ENCODE measurements around the gene ITFG1.
"Not testable (repeated sequence)": the region's sequence is repeated elsewhere in the genome, so short reads cannot be mapped to it uniquely, and the experiment has no call there.

The ITFG1 gene

GRCh38 chr16:47160422-47160821 lies 300.4 kb downstream of the ITFG1 start:
- no peaks in the 10 kb centered on the region for H3K9me3 ChIP-seq (ENCODE audit: control insufficient read depth, insufficient read depth, low read length)
- no peaks in the 10 kb centered on the region for H3K36me3 ChIP-seq (ENCODE audit: control insufficient read depth, insufficient read depth, low read length)
- no peak overlapping the region for H3K4me3 ChIP-seq (ENCODE audit: low read depth, low read length)
- H3K27me3 ChIP-seq (ENCODE audit: control insufficient read depth, insufficient read depth, low read length): no peaks in the 10 kb centered on the region
- H3K4me1 ChIP-seq (ENCODE audit: control insufficient read depth, insufficient read depth, low read length): no peaks in the 10 kb centered on the region
- no peak overlapping the region for H3K9ac ChIP-seq (ENCODE audit: low read depth, low read length)

DNA sequence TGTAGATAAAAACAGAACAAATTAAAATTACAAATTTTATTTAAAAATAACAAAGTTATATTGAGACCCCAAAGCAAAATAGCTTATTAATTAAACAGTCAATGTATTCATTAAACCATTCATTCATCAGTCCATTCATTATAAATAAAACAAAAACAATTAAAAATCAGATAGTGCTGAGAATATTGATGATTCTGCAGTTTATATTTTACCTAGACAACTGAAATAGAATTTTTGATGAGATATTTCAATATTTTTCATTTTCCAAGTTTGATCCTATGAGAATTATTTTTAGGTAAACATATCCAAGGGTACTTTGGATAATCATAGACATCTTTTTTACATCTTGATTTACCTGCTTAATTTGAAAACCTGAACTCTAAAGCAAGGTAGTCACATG lies 301.9 kb downstream of the ITFG1 start:
- Histone ChIP-seq H3K27me3 (ENCODE audit: control insufficient read depth, insufficient read depth, low read length) (no peaks in the 10 kb centered on the region), H3K36me3 (ENCODE audit: control insufficient read depth, insufficient read depth, low read length) (no peaks in the 10 kb centered on the region), H3K4me1 (ENCODE audit: control insufficient read depth, insufficient read depth, low read length) (no peaks in the 10 kb centered on the region), H3K9ac (ENCODE audit: low read depth, low read length) (no peak overlapping the region), H3K4me3 (ENCODE audit: low read depth, low read length) (no peak overlapping the region), H3K9me3 (ENCODE audit: control insufficient read depth, insufficient read depth, low read length) (no peaks in the 10 kb centered on the region)

GRCh38 chr16:47156680-47157215 lies 304.1 kb downstream of the ITFG1 start:
- Histone ChIP-seq H3K9ac (ENCODE audit: low read depth, low read length) (no peak overlapping the region), H3K9me3 (ENCODE audit: control insufficient read depth, insufficient read depth, low read length) (peaks cover 4% of the 10 kb centered on the region), H3K27me3 (ENCODE audit: control insufficient read depth, insufficient read depth, low read length) (no peaks in the 10 kb centered on the region), H3K36me3 (ENCODE audit: control insufficient read depth, insufficient read depth, low read length) (no peaks in the 10 kb centered on the region), H3K4me3 (ENCODE audit: low read depth, low read length) (no peak overlapping the region), H3K4me1 (ENCODE audit: control insufficient read depth, insufficient read depth, low read length) (no peaks in the 10 kb centered on the region)

DNA sequence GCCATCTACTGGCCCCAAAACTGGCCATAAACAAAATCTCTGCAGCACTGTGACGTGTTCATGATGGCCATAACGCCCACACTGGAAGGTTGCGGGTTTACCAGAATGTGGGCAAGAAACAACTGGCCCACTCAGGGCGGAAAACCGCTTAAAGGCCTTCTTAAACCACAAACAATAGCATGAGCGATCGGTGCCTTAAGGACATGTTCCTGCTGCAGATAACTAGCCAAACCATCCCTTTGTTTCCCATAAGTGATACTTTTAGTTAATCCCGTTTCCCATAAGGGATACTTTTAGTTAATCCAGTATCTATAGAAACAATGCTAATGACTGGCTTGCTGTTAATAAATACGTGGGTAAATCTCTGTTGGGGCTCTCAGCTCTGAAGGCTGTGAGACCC lies 308.4 kb downstream of the ITFG1 start:
- not testable (repeated sequence) for H3K27me3 ChIP-seq (ENCODE audit: control insufficient read depth, insufficient read depth, low read length); H3K9ac ChIP-seq (ENCODE audit: low read depth, low read length); H3K4me3 ChIP-seq (ENCODE audit: low read depth, low read length); H3K36me3 ChIP-seq (ENCODE audit: control insufficient read depth, insufficient read depth, low read length); H3K4me1 ChIP-seq (ENCODE audit: control insufficient read depth, insufficient read depth, low read length); H3K9me3 ChIP-seq (ENCODE audit: control insufficient read depth, insufficient read depth, low read length)

DNA sequence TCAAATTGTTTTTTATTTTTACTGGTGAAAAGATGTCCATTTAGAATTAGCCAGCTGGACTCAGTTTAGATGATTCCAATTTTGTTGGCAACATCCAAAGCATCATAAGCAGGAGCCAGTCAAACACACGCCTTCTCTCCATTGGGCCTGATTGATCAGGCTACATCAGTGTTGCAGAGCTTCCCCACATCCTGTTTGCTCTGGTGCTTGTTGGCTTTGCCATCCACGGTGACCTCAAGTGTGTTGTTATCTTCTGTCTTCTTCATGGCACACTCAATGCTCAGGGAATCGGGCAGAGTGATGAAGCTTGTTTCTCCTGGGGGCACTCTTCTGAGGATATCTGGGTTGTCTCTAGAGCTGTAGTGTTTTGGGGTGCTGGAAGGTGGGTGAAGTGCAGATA lies 310.8 kb downstream of the ITFG1 start:
- H3K9me3 ChIP-seq (ENCODE audit: control insufficient read depth, insufficient read depth, low read length): peaks cover 4% of the 10 kb centered on the region
- H3K27me3 ChIP-seq (ENCODE audit: control insufficient read depth, insufficient read depth, low read length): peaks cover 11% of the 10 kb centered on the region
- no peaks in the 10 kb centered on the region for H3K4me1 ChIP-seq (ENCODE audit: control insufficient read depth, insufficient read depth, low read length)
- no peak overlapping the region for H3K9ac ChIP-seq (ENCODE audit: low read depth, low read length)
- no peak overlapping the region for H3K4me3 ChIP-seq (ENCODE audit: low read depth, low read length)
- H3K36me3 ChIP-seq (ENCODE audit: control insufficient read depth, insufficient read depth, low read length): no peaks in the 10 kb centered on the region

DNA sequence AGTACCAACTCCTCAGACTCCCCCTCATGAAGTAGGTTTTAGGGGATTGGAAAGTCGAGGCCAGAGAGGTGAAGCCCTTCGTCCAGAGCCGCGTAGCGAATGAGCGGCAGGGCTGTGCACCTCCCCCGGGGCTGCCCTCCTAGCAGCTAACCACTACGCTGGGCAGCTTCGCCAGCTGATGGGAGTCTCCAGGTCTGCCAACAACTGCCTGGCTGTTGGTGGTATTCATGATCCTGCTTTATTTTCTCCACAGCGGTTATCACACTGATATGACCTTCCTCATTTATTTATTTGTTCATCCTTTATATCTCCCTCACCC lies 316.3 kb downstream of the ITFG1 start:
- peak overlapping the region; percentile 60 for H3K4me3 ChIP-seq (ENCODE audit: low read depth, low read length)
- H3K36me3 ChIP-seq (ENCODE audit: control insufficient read depth, insufficient read depth, low read length): no peaks in the 10 kb centered on the region
- no peak overlapping the region for H3K9ac ChIP-seq (ENCODE audit: low read depth, low read length)
- H3K4me1 ChIP-seq (ENCODE audit: control insufficient read depth, insufficient read depth, low read length): peaks cover 3% of the 10 kb centered on the region
- H3K9me3 ChIP-seq (ENCODE audit: control insufficient read depth, insufficient read depth, low read length): no peaks in the 10 kb centered on the region
- peaks cover 28% of the 10 kb centered on the region for H3K27me3 ChIP-seq (ENCODE audit: control insufficient read depth, insufficient read depth, low read length)

DNA sequence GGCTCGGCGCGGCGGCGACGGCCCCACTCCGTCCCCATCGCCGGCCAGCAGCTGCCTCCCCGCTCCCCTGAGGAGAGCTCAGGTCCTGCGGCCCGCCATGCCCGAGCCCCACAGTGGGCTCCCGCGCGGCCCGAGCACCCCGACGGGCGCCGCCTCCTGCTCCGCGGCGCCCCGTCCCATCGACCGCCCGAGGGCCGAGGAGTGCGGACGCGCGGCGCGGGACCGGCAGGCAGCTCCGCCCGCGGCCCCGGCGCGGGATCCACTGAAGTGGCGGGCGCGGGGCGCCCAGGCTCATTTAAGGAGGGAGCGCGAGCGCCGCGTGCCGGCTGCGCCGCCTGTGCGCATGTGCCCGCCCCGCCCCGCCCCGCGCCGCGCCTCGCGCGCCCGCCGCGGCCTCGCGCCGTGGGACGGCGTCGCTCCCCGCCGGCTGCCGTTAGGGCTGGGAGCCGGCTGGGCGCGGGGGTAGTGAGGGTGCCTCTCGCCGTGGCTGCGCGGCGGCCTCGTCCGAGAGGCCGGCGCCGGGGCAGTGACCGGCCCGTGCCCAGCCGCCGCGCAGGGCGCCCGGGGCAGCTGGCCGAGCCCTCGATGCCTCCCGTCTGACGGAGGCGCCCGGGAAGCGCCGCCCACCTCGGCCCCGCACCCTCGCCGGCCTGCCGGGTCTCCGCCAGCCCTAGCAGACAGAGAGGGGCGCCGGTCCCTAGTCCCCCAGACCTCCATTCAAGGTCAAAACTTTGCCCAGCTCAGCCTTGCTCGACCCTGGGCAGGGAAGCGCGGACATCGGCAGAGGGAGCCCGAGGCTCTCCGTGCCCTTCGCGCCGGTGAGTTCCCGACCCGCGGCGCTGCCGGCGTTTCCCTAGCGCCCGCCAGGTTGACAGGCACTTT lies 316.9 kb downstream of the ITFG1 start, which contains the start of gene NETO2:
TSS of gene NETO2 (minus strand) at position 269 of the 882 bp plus-strand sequence. CDS start 333 bp downstream, outside the sequence.
- H3K9ac ChIP-seq (ENCODE audit: low read depth, low read length): peak within 1 kb of the TSS; percentile 61
- H3K36me3 ChIP-seq (ENCODE audit: control insufficient read depth, insufficient read depth, low read length): no peaks in the 10 kb centered on the region
- no peaks in the 10 kb centered on the region for H3K9me3 ChIP-seq (ENCODE audit: control insufficient read depth, insufficient read depth, low read length)
- H3K4me1 ChIP-seq (ENCODE audit: control insufficient read depth, insufficient read depth, low read length): peaks cover 5% of the 10 kb centered on the region
- H3K4me3 ChIP-seq (ENCODE audit: low read depth, low read length): peak within 1 kb of the TSS; percentile 64
- H3K27me3 ChIP-seq (ENCODE audit: control insufficient read depth, insufficient read depth, low read length): peaks cover 28% of the 10 kb centered on the region

- Histone ChIP-seq H3K36me3 (ENCODE audit: control insufficient read depth, insufficient read depth, low read length) (no peaks in the 10 kb centered on the region), H3K9ac (ENCODE audit: low read depth, low read length) (peak overlapping the region; percentile 61), H3K27me3 (ENCODE audit: control insufficient read depth, insufficient read depth, low read length) (peaks cover 28% of the 10 kb centered on the region), H3K4me1 (ENCODE audit: control insufficient read depth, insufficient read depth, low read length) (peaks cover 5% of the 10 kb centered on the region), H3K4me3 (ENCODE audit: low read depth, low read length) (peak overlapping the region; percentile 64), H3K9me3 (ENCODE audit: control insufficient read depth, insufficient read depth, low read length) (no peaks in the 10 kb centered on the region)
Observed at GRCh38 chr16:47142821-47143676, 317.8 kb downstream of the ITFG1 start.

GRCh38 chr16:47142486-47142820 lies 318.4 kb downstream of the ITFG1 start:
- peaks cover 5% of the 10 kb centered on the region for H3K4me1 ChIP-seq (ENCODE audit: control insufficient read depth, insufficient read depth, low read length)
- no peaks in the 10 kb centered on the region for H3K36me3 ChIP-seq (ENCODE audit: control insufficient read depth, insufficient read depth, low read length)
- H3K9me3 ChIP-seq (ENCODE audit: control insufficient read depth, insufficient read depth, low read length): no peaks in the 10 kb centered on the region
- peak overlapping the region; percentile 64 for H3K4me3 ChIP-seq (ENCODE audit: low read depth, low read length)
- no peak overlapping the region for H3K9ac ChIP-seq (ENCODE audit: low read depth, low read length)
- peaks cover 28% of the 10 kb centered on the region for H3K27me3 ChIP-seq (ENCODE audit: control insufficient read depth, insufficient read depth, low read length)

- no peaks in the 10 kb centered on the region for H3K9me3 ChIP-seq (ENCODE audit: control insufficient read depth, insufficient read depth, low read length)
- H3K4me3 ChIP-seq (ENCODE audit: low read depth, low read length): peak overlapping the region; percentile 64
- H3K4me1 ChIP-seq (ENCODE audit: control insufficient read depth, insufficient read depth, low read length): peaks cover 5% of the 10 kb centered on the region
- H3K36me3 ChIP-seq (ENCODE audit: control insufficient read depth, insufficient read depth, low read length): no peaks in the 10 kb centered on the region
- H3K9ac ChIP-seq (ENCODE audit: low read depth, low read length): no peak overlapping the region
- H3K27me3 ChIP-seq (ENCODE audit: control insufficient read depth, insufficient read depth, low read length): peaks cover 28% of the 10 kb centered on the region
Observed at GRCh38 chr16:47141773-47142485, 318.9 kb downstream of the ITFG1 start.

GRCh38 chr16:47140686-47141085 lies 320.2 kb downstream of the ITFG1 start:
- H3K9ac ChIP-seq (ENCODE audit: low read depth, low read length): no peak overlapping the region
- H3K27me3 ChIP-seq (ENCODE audit: control insufficient read depth, insufficient read depth, low read length): peaks cover 23% of the 10 kb centered on the region
- no peaks in the 10 kb centered on the region for H3K9me3 ChIP-seq (ENCODE audit: control insufficient read depth, insufficient read depth, low read length)
- no peaks in the 10 kb centered on the region for H3K36me3 ChIP-seq (ENCODE audit: control insufficient read depth, insufficient read depth, low read length)
- no peak overlapping the region for H3K4me3 ChIP-seq (ENCODE audit: low read depth, low read length)
- H3K4me1 ChIP-seq (ENCODE audit: control insufficient read depth, insufficient read depth, low read length): peaks cover 5% of the 10 kb centered on the region
